ENCODE data around the gene ADM5. TPM values are rescaled to one million over a fixed set of nuclear protein-coding genes. Genes with fewer than 3 reads are reported as not detected.

ADM5 gene
- total RNA-seq, 1 donor = 0.63 TPM

GRCh38 chr19:49680421-49681351, 8.7 kb upstream of the ADM5 start:
- TF ChIP-seq CTCF (IDR thresholded peaks at IDR 0.05; ENCODE audit: insufficient read depth, low read length) = peak; percentile 99
- peak; percentile 80 for DNase-seq (ENCODE audit: low read depth)
- H3K4me3 ChIP-seq (ENCODE audit: low read depth, low read length) = peak overlapping the region; percentile 41

GRCh38 chr19:49681830-49682229, 7.6 kb upstream of the ADM5 start:
- DNase-seq (ENCODE audit: low read depth) = no peak
- no peak overlapping the region for H3K4me3 ChIP-seq (ENCODE audit: low read depth, low read length)
- no peak for TF ChIP-seq CTCF (IDR thresholded peaks at IDR 0.05; ENCODE audit: insufficient read depth, low read length)

DNA sequence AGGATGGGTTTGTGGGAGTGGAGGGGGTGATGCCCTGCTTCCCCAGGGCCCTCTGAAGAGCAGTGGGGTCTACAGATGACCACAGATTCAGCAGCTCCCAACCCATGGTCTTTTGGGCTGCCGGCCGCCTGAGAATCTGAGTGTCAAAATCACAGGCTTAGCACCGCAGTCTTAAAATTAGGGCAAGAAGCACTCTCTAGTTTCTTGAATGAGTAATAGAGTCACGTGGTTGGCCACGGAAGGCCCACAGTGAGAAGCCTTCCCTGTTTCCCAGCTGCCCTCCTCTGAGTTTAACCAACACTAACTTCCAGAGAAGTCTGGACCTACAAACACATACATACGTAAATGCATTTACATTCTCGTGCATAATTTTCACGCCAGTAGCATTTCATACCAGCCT, 7.1 kb upstream of the ADM5 start:
- DNase-seq (ENCODE audit: low read depth) = peak; percentile 32
- no peak overlapping the region for H3K4me3 ChIP-seq (ENCODE audit: low read depth, low read length)
- TF ChIP-seq CTCF (IDR thresholded peaks at IDR 0.05; ENCODE audit: insufficient read depth, low read length) = no peak

DNA sequence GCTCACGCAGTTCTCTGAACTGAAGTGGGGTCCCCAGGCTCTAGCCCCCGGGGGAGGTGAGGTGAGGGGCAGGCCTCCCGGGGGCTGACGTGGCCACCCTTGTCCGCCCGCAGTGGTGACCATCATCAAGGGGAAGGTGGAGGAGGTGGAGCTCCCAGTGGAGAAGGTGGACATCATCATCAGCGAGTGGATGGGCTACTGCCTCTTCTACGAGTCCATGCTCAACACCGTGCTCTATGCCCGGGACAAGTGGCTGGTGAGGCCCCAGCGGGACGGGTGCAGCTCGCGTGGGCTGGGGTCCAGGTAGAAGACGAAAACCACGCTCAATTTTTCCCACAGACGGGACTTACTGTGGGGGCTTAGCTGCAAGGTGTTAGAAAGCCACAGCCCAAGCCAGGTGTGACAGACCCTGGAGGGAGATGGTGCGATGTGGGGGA, 5.6 kb upstream of the ADM5 start:
- no peak for DNase-seq (ENCODE audit: low read depth)
- H3K4me3 ChIP-seq (ENCODE audit: low read depth, low read length) = no peak overlapping the region
- no peak for TF ChIP-seq CTCF (IDR thresholded peaks at IDR 0.05; ENCODE audit: insufficient read depth, low read length)

- no peak for DNase-seq (ENCODE audit: low read depth)
- TF ChIP-seq CTCF (IDR thresholded peaks at IDR 0.05; ENCODE audit: insufficient read depth, low read length) = peak; percentile 61
These were observed 5.0 kb upstream of the ADM5 start for GRCh38 chr19:49684251-49684982.

GRCh38 chr19:49684983-49685553, 4.3 kb upstream of the ADM5 start:
- no peak for TF ChIP-seq CTCF (IDR thresholded peaks at IDR 0.05; ENCODE audit: insufficient read depth, low read length)
- no peak for DNase-seq (ENCODE audit: low read depth)
- H3K4me3 ChIP-seq (ENCODE audit: low read depth, low read length) = no peak overlapping the region

More at GRCh38 chr19:49684251-49684982, 5.0 kb upstream of the ADM5 start:
- H3K4me3 ChIP-seq (ENCODE audit: low read depth, low read length) = no peak overlapping the region

All from fibroblast of the aortic adventitia (primary cell).